ENCODE data around the gene TIMM21.

TIMM21 gene

GRCh38 chr18:74185860-74186259 is 37.5 kb downstream of the TIMM21 start:
- in situ Hi-C loops (cut with MboI; ENCODE audit: low sequenced_read_pairs) = loop anchor here (25.0 kb wide), 2 partner anchors 151 to 376 kb away; no protein-coding TSS in a partner anchor

GRCh38 chr18:74186661-74187060 is 38.3 kb downstream of the TIMM21 start:
- in situ Hi-C loops (cut with MboI; ENCODE audit: low sequenced_read_pairs) = loop anchor here (25.0 kb wide), 2 partner anchors 151 to 376 kb away; no protein-coding TSS in a partner anchor

GRCh38 chr18:74190086-74190485 is 41.8 kb downstream of the TIMM21 start:
- in situ Hi-C loops (cut with MboI; ENCODE audit: low sequenced_read_pairs) = loop anchor here (25.0 kb wide), 2 partner anchors 147 to 372 kb away; no protein-coding TSS in a partner anchor

GRCh38 chr18:74191577-74191976 is 43.3 kb downstream of the TIMM21 start:
- in situ Hi-C loops (cut with MboI; ENCODE audit: low sequenced_read_pairs) = loop anchor here (25.0 kb wide), 2 partner anchors 146 to 371 kb away; no protein-coding TSS in a partner anchor

GRCh38 chr18:74194691-74195090 is 46.4 kb downstream of the TIMM21 start:
- in situ Hi-C loops (cut with MboI; ENCODE audit: low sequenced_read_pairs) = loop anchor here (25.0 kb wide), 2 partner anchors 143 to 368 kb away; no protein-coding TSS in a partner anchor

- in situ Hi-C loops (cut with MboI; ENCODE audit: low sequenced_read_pairs) = loop anchor here (25.0 kb wide), 2 partner anchors 141 to 366 kb away; no protein-coding TSS in a partner anchor
Observed at GRCh38 chr18:74196220-74197119, 48.1 kb downstream of the TIMM21 start.

- in situ Hi-C loops (cut with MboI; ENCODE audit: low sequenced_read_pairs) = loop anchor here (25.0 kb wide), 2 partner anchors 139 to 364 kb away; no protein-coding TSS in a partner anchor
Observed at GRCh38 chr18:74197705-74198341, 49.5 kb downstream of the TIMM21 start.

- in situ Hi-C loops (cut with MboI; ENCODE audit: low sequenced_read_pairs) = loop anchor here (25.0 kb wide), 2 partner anchors 139 to 364 kb away; no protein-coding TSS in a partner anchor
Observed at GRCh38 chr18:74198453-74198852, 50.1 kb downstream of the TIMM21 start.

GRCh38 chr18:74200780-74201179 is 52.5 kb downstream of the TIMM21 start:
- in situ Hi-C loops (cut with MboI; ENCODE audit: low sequenced_read_pairs) = no loop called here

GRCh38 chr18:74203811-74204210 is 55.5 kb downstream of the TIMM21 start:
- in situ Hi-C loops (cut with MboI; ENCODE audit: low sequenced_read_pairs) = no loop called here

- in situ Hi-C loops (cut with MboI; ENCODE audit: low sequenced_read_pairs) = no loop called here
Observed at GRCh38 chr18:74204526-74205152, 56.3 kb downstream of the TIMM21 start.

All from HL-60/S4 treated with retinoic acid at 250 ng/mL for 4 days and 3 days (cell line).